ENCODE measurements around the gene HBS1L.
"Not testable (repeated sequence)": the region's sequence is repeated elsewhere in the genome, so short reads cannot be mapped to it uniquely, and the experiment has no call there.

Gene HBS1L

GRCh38 chr6:135073756-135074393 is 19.3 kb upstream of the HBS1L start:
- no peak for DNase-seq (ENCODE audit: low read depth)

GRCh38 chr6:135073217-135073616 is 18.6 kb upstream of the HBS1L start:
- no peak for DNase-seq (ENCODE audit: low read depth)

- no peak for DNase-seq (ENCODE audit: low read depth)
These were observed 18.1 kb upstream of the HBS1L start for GRCh38 chr6:135072753-135073152.

GRCh38 chr6:135071541-135071940 is 16.9 kb upstream of the HBS1L start:
- DNase-seq (ENCODE audit: low read depth), result no peak

GRCh38 chr6:135067911-135068310 is 13.3 kb upstream of the HBS1L start:
- no peak for DNase-seq (ENCODE audit: low read depth)

- no peak for DNase-seq (ENCODE audit: low read depth)
These were observed 12.2 kb upstream of the HBS1L start for GRCh38 chr6:135066806-135067205.

- DNase-seq (ENCODE audit: low read depth), result no peak
These were observed 11.8 kb upstream of the HBS1L start for GRCh38 chr6:135066397-135066796.

GRCh38 chr6:135064586-135064985 is 10.0 kb upstream of the HBS1L start:
- no peak for DNase-seq (ENCODE audit: low read depth)

GRCh38 chr6:135063926-135064325 is 9.3 kb upstream of the HBS1L start:
- no peak for DNase-seq (ENCODE audit: low read depth)

GRCh38 chr6:135062735-135063134 is 8.1 kb upstream of the HBS1L start:
- no peak for DNase-seq (ENCODE audit: low read depth)

- no peak for DNase-seq (ENCODE audit: low read depth)
These were observed 5.5 kb upstream of the HBS1L start for GRCh38 chr6:135060076-135060475.

GRCh38 chr6:135058299-135058698 is 3.7 kb upstream of the HBS1L start:
- not testable (repeated sequence) for DNase-seq (ENCODE audit: low read depth)

- DNase-seq (ENCODE audit: low read depth), result no peak
These were observed 2.0 kb upstream of the HBS1L start for GRCh38 chr6:135056632-135057031.

- DNase-seq (ENCODE audit: low read depth), result no peak
These were observed 425 bp downstream of the HBS1L start for GRCh38 chr6:135054226-135054568.

- DNase-seq (ENCODE audit: low read depth), result no peak
These were observed 1.2 kb downstream of the HBS1L start for GRCh38 chr6:135053406-135053805.

GRCh38 chr6:135052939-135053338 is 1.7 kb downstream of the HBS1L start:
- no peak for DNase-seq (ENCODE audit: low read depth)

- DNase-seq (ENCODE audit: low read depth), result no peak
These were observed 5.7 kb downstream of the HBS1L start for GRCh38 chr6:135048915-135049314.

GRCh38 chr6:135047336-135047735 is 7.3 kb downstream of the HBS1L start:
- DNase-seq (ENCODE audit: low read depth), result no peak

GRCh38 chr6:135046912-135047311 is 7.7 kb downstream of the HBS1L start:
- no peak for DNase-seq (ENCODE audit: low read depth)

GRCh38 chr6:135044639-135045038 is 10.0 kb downstream of the HBS1L start:
- no peak for DNase-seq (ENCODE audit: low read depth)

GRCh38 chr6:135043846-135044245 is 10.8 kb downstream of the HBS1L start:
- DNase-seq (ENCODE audit: low read depth), result no peak

- DNase-seq (ENCODE audit: low read depth), result no peak
These were observed 11.3 kb downstream of the HBS1L start for GRCh38 chr6:135043364-135043763.

- DNase-seq (ENCODE audit: low read depth), result no peak
These were observed 16.3 kb downstream of the HBS1L start for GRCh38 chr6:135038335-135038734.

- no peak for DNase-seq (ENCODE audit: low read depth)
These were observed 17.1 kb downstream of the HBS1L start for GRCh38 chr6:135037541-135037940.

All from activated T-cell treated with anti-CD3 and anti-CD28 coated beads for 48 hours (primary cell).